ENCODE data around the gene RDM1. TPM values are rescaled to one million over a fixed set of nuclear protein-coding genes. Genes with fewer than 3 reads are reported as not detected.
A peak's percentile ranks its signal among the peaks of the same experiment; 100 is the strongest.

The RDM1 gene
- total and polyA plus RNA-seq, 4 experiments from 2014 or later: 0.38 to 1.9 (median 0.92) TPM

DNA sequence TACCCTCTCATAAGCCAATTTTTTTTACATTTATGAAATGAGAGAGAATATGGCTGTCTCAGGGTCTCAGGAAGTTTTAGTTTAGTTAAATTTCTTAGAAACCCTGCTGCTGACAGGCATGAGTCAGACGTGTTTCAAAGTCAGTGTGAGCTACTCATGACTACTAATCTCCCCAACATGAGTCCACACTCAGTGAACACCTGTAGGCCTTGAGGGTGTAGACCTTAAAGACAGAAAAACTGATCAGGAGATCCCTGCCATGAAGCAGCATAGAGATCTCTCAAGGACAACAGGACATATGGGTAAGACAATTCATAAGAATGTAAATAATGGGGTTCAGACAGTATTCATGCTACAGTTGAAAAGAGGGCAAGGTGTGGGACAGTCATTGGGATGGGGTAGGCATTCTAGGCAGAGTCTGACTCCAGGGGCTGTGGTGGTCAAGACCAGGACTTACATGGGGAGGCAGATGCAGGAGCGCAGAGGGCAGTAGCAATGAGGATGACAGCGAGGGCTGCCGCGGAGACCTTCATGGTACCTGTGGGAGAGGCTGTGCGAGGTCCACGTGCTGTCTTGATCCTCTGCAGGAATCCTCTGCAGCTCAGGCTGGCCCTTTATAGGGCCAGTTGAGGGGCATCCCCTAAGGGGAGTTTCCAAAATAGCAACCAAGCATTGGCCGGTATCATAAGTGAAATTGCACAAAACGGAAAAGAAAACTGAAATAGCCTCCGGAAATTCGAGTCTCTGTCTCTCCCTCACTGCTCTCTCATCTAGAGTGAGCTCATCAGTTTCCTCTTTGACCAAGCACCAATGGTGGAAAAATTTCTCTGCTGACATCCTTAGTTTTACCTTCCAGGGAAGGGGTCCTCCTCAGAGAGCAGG lies 50.6 kb downstream of the RDM1 start, which contains the start of gene CCL5:
TSS of gene CCL5 (minus strand) at position 588 of the 882 bp plus-strand sequence.
- peaks cover 44% of the 10 kb centered on the region for H3K4me1 ChIP-seq (ENCODE audit: insufficient read depth, low read length)
- POLR2A ChIA-PET (ENCODE audit: partially characterized antibody): interaction anchor here (0.7 to 9.3 kb wide), 8 partner anchors 9 to 72 kb away, joined by 3 to 141 read pairs (median 9); partner anchors contain the start of gene RDM1
- Mint-ChIP-seq H3K27ac (peak within 1 kb of the TSS; percentile 66 to 92 (median 88)), H3K27me3 (no peaks in the 10 kb centered on the region), H3K36me3 (peaks cover 5 to 17% of the 10 kb centered on the region in 2 donors), H3K4me1 (peaks cover 15 to 57% (median 38%) of the 10 kb centered on the region in 4 donors), H3K9me3 (no peaks in the 10 kb centered on the region), H3K4me3 (peak within 1 kb of the TSS; percentile 85 to 95 (median 90))
- H3K4me3 ChIP-seq (ENCODE audit: low read length in 2 of 2): peak within 1 kb of the TSS in 1 of 2 donors; percentile 23
- CTCF ChIA-PET (ENCODE audit: partially characterized antibody): interaction anchor here (0.8 to 2.2 kb wide), 4 partner anchors 8 to 133 kb away, joined by 3 to 10 read pairs (median 6); no protein-coding TSS in a partner anchor
- peak within 1 kb of the TSS; percentile 61 for H3K27ac ChIP-seq (ENCODE audit: low read depth, low read length)
- intact Hi-C loops (cut with micrococcal nuclease): no loop called here
- no peaks in the 10 kb centered on the region for H3K27me3 ChIP-seq (ENCODE audit: insufficient read depth, low read length)
- H3K9me3 ChIP-seq (ENCODE audit: control insufficient read depth in 1 of 2, low read length in 2 of 2): no peaks in the 10 kb centered on the region
- H3K36me3 ChIP-seq (ENCODE audit: insufficient read depth, low read length): no peaks in the 10 kb centered on the region
- peak; percentile 39 to 77 (median 47) for DNase-seq

- ChIA-PET CTCF (ENCODE audit: partially characterized antibody) (interaction anchor here (0.9 to 1.1 kb wide), 3 partner anchors 31 to 1338 kb away, joined by 3 read pairs; no protein-coding TSS in a partner anchor), POLR2A (ENCODE audit: partially characterized antibody) (interaction anchor here (6.3 to 9.3 kb wide), 3 partner anchors 12 to 53 kb away, joined by 26 to 141 read pairs (median 113); partner anchors contain the start of gene RDM1)
- peaks cover 3% of the 10 kb centered on the region for H3K36me3 ChIP-seq (ENCODE audit: insufficient read depth, low read length)
- H3K4me1 ChIP-seq (ENCODE audit: insufficient read depth, low read length): peaks cover 44% of the 10 kb centered on the region
- Mint-ChIP-seq H3K9me3 (no peaks in the 10 kb centered on the region), H3K4me1 (peaks cover 19 to 68% (median 42%) of the 10 kb centered on the region in 4 donors), H3K36me3 (peaks cover 5 to 25% of the 10 kb centered on the region in 2 donors), H3K27ac (peak overlapping the region in 6 of 7 donors; percentile 48 to 88 (median 74)), H3K27me3 (no peaks in the 10 kb centered on the region), H3K4me3 (peak overlapping the region; percentile 77 to 95 (median 90))
- H3K27me3 ChIP-seq (ENCODE audit: insufficient read depth, low read length): no peaks in the 10 kb centered on the region
- peak overlapping the region in 1 of 2 donors; percentile 42 for H3K4me3 ChIP-seq (ENCODE audit: low read length in 2 of 2)
- intact Hi-C loops (cut with micrococcal nuclease): no loop called here
- peak in 1 of 5 donors; percentile 38 for DNase-seq
- H3K9me3 ChIP-seq (ENCODE audit: control insufficient read depth in 1 of 2, low read length in 2 of 2): no peaks in the 10 kb centered on the region
- peak overlapping the region; percentile 36 for H3K27ac ChIP-seq (ENCODE audit: low read depth, low read length)
Observed at GRCh38 chr17:35878361-35878760, 52.2 kb downstream of the RDM1 start.

- Mint-ChIP-seq H3K36me3 (peaks cover 7 to 25% of the 10 kb centered on the region in 2 donors), H3K9me3 (no peaks in the 10 kb centered on the region), H3K27ac (peak overlapping the region in 6 of 7 donors; percentile 10 to 88 (median 60)), H3K4me1 (peaks cover 19 to 73% (median 43%) of the 10 kb centered on the region in 4 donors), H3K4me3 (peak overlapping the region; percentile 17 to 93 (median 80)), H3K27me3 (no peaks in the 10 kb centered on the region)
- DNase-seq: no peak
- Histone ChIP-seq H3K4me3 (ENCODE audit: low read length in 2 of 2) (no peak overlapping the region), H3K36me3 (ENCODE audit: insufficient read depth, low read length) (peaks cover 3% of the 10 kb centered on the region), H3K9me3 (ENCODE audit: control insufficient read depth in 1 of 2, low read length in 2 of 2) (no peaks in the 10 kb centered on the region), H3K27me3 (ENCODE audit: insufficient read depth, low read length) (no peaks in the 10 kb centered on the region), H3K4me1 (ENCODE audit: insufficient read depth, low read length) (peaks cover 44% of the 10 kb centered on the region), H3K27ac (ENCODE audit: low read depth, low read length) (no peak overlapping the region)
- intact Hi-C loops (cut with micrococcal nuclease): no loop called here
- ChIA-PET POLR2A (ENCODE audit: partially characterized antibody) (interaction anchor here (1.4 to 9.3 kb wide), 4 partner anchors 13 to 53 kb away, joined by 3 to 141 read pairs (median 70); partner anchors contain the start of gene RDM1), CTCF (ENCODE audit: partially characterized antibody) (interaction anchor here (0.9 to 1.5 kb wide), 3 partner anchors 12 to 271 kb away, joined by 3 to 4 read pairs (median 4); no protein-coding TSS in a partner anchor)
Observed at GRCh38 chr17:35877345-35878029, 53.1 kb downstream of the RDM1 start.

- Histone ChIP-seq H3K4me1 (ENCODE audit: insufficient read depth, low read length) (peaks cover 44% of the 10 kb centered on the region), H3K4me3 (ENCODE audit: low read length in 2 of 2) (peak overlapping the region in 1 of 2 donors; percentile 21), H3K36me3 (ENCODE audit: insufficient read depth, low read length) (peaks cover 3% of the 10 kb centered on the region), H3K27ac (ENCODE audit: low read depth, low read length) (peak overlapping the region; percentile 23), H3K9me3 (ENCODE audit: control insufficient read depth in 1 of 2, low read length in 2 of 2) (no peaks in the 10 kb centered on the region), H3K27me3 (ENCODE audit: insufficient read depth, low read length) (no peaks in the 10 kb centered on the region)
- Mint-ChIP-seq H3K9me3 (no peaks in the 10 kb centered on the region), H3K27me3 (no peaks in the 10 kb centered on the region), H3K36me3 (peaks cover 11 to 31% of the 10 kb centered on the region in 2 donors), H3K4me3 (peak overlapping the region; percentile 30 to 82 (median 66)), H3K27ac (peak overlapping the region; percentile 8 to 88 (median 60)), H3K4me1 (peaks cover 22 to 79% (median 47%) of the 10 kb centered on the region in 4 donors)
- no peak for DNase-seq
- ChIA-PET CTCF (ENCODE audit: partially characterized antibody) (interaction anchor here (0.9 to 1.5 kb wide), 5 partner anchors 12 to 113 kb away, joined by 3 to 6 read pairs (median 4); no protein-coding TSS in a partner anchor), POLR2A (ENCODE audit: partially characterized antibody) (interaction anchor here (0.9 to 9.3 kb wide), 7 partner anchors 14 to 93 kb away, joined by 3 to 141 read pairs (median 3); partner anchors contain the start of gene RDM1)
- intact Hi-C loops (cut with micrococcal nuclease): no loop called here
Observed at GRCh38 chr17:35876534-35876933, 54.0 kb downstream of the RDM1 start.

DNA sequence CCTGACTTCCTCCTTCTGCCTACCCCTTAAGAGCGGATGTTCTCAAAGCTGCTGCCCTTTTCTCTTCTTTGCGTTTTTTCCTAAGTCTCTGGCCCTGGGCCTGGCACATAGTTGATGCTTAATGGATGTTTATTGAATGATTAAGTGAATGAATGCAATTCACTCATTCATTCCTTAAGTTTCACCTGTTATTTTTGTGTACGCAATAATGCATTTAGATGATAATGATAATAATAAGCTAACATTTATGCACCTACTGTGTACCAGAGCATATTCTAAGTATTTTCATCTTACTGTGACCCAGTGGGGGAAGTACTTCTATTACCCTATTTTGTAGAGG lies 54.8 kb downstream of the RDM1 start:
- Mint-ChIP-seq H3K36me3 (peaks cover 11 to 34% of the 10 kb centered on the region in 2 donors), H3K27me3 (no peaks in the 10 kb centered on the region), H3K9me3 (no peaks in the 10 kb centered on the region), H3K4me1 (peaks cover 25 to 82% (median 48%) of the 10 kb centered on the region in 4 donors), H3K27ac (peak overlapping the region; percentile 57 to 89 (median 83)), H3K4me3 (peak overlapping the region in 7 of 8 donors; percentile 37 to 82 (median 65))
- intact Hi-C loops (cut with micrococcal nuclease): no loop called here
- no peaks in the 10 kb centered on the region for H3K27me3 ChIP-seq (ENCODE audit: insufficient read depth, low read length)
- peak overlapping the region; percentile 23 for H3K27ac ChIP-seq (ENCODE audit: low read depth, low read length)
- CTCF ChIA-PET (ENCODE audit: partially characterized antibody): interaction anchor here (0.6 to 1.5 kb wide), 7 partner anchors 11 to 261 kb away, joined by 3 to 6 read pairs (median 4); no protein-coding TSS in a partner anchor
- POLR2A ChIA-PET (ENCODE audit: partially characterized antibody): interaction anchor here (0.8 to 9.3 kb wide), 10 partner anchors 12 to 94 kb away, joined by 3 to 141 read pairs (median 3); partner anchors contain the start of gene RDM1
- peaks cover 43% of the 10 kb centered on the region for H3K4me1 ChIP-seq (ENCODE audit: insufficient read depth, low read length)
- no peak overlapping the region for H3K4me3 ChIP-seq (ENCODE audit: low read length in 2 of 2)
- peaks cover 3% of the 10 kb centered on the region for H3K36me3 ChIP-seq (ENCODE audit: insufficient read depth, low read length)
- no peaks in the 10 kb centered on the region for H3K9me3 ChIP-seq (ENCODE audit: control insufficient read depth in 1 of 2, low read length in 2 of 2)
- DNase-seq: no peak

DNA sequence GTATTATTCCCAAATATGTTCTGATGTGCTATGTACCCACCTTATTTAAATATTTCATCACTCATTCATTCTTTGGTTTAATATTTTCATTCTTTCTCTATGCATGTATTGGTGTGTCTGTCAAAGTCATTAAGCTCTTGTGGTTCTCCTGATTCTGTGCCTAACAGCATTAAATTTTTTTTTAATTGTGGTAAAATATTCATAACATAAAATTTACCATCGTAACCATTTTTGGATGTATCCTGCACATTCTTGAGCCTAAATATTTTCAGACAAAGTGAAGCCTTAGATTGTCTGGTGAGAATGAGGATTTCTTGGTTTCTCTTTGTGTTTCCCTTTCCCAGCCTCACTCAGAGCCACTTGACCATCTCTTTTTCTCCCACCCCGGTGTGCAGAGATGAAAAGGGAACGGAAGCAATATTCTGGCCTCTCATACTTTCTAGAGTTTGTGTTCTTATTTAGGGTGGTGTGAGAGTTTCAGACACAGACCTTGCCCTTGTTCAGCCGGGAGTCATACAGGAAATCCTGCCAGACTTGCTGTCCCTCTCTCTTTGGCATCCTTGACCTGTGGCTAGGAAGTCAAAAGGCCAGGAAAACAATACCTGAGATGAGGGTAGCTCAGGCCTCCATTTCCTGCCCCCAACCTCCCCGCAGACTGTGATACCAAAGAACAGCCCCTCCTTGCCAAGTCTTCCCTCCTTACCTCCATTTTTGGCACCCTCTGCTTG lies 55.3 kb downstream of the RDM1 start:
- DNase-seq: peak in 1 of 5 donors; percentile 38
- H3K27me3 ChIP-seq (ENCODE audit: insufficient read depth, low read length): no peaks in the 10 kb centered on the region
- H3K4me3 Mint-ChIP-seq: peak overlapping the region in 7 of 8 donors; percentile 37 to 82 (median 65)
- CTCF ChIA-PET (ENCODE audit: partially characterized antibody): interaction anchor here (0.6 to 1.4 kb wide), 4 partner anchors 10 to 261 kb away, joined by 3 to 4 read pairs (median 4); no protein-coding TSS in a partner anchor
- intact Hi-C loops (cut with micrococcal nuclease): no loop called here
- peaks cover 25 to 77% (median 45%) of the 10 kb centered on the region in 4 donors for H3K4me1 Mint-ChIP-seq
- H3K27ac Mint-ChIP-seq: peak overlapping the region; percentile 57 to 89 (median 83)
- H3K4me3 ChIP-seq (ENCODE audit: low read length in 2 of 2): no peak overlapping the region
- H3K36me3 ChIP-seq (ENCODE audit: insufficient read depth, low read length): peaks cover 3% of the 10 kb centered on the region
- H3K9me3 Mint-ChIP-seq: no peaks in the 10 kb centered on the region
- H3K27me3 Mint-ChIP-seq: no peaks in the 10 kb centered on the region
- POLR2A ChIA-PET (ENCODE audit: partially characterized antibody): interaction anchor here (0.8 to 9.3 kb wide), 10 partner anchors 10 to 94 kb away, joined by 3 to 141 read pairs (median 3); partner anchors contain the start of gene RDM1
- H3K27ac ChIP-seq (ENCODE audit: low read depth, low read length): no peak overlapping the region
- peaks cover 11 to 34% of the 10 kb centered on the region in 2 donors for H3K36me3 Mint-ChIP-seq
- H3K9me3 ChIP-seq (ENCODE audit: control insufficient read depth in 1 of 2, low read length in 2 of 2): no peaks in the 10 kb centered on the region
- peaks cover 37% of the 10 kb centered on the region for H3K4me1 ChIP-seq (ENCODE audit: insufficient read depth, low read length)

Data from CD4-positive, alpha-beta memory T cell (primary cell).